GM19193 (cell line): Measurements from ENCODE around the gene APP.

Source experiments
- POLR2A ChIP-seq: IDR thresholded peaks from 4 replicates; pipeline ENCODE4 v1.6.1; 2011; ENCODE audit not compliant: insufficient read depth, insufficient read length; ENCODE audit errors: extremely low read depth

APP gene

GRCh38 chr21:25863747-25864146, 306.8 kb downstream of the APP start:
- no peak for TF ChIP-seq POLR2A

GRCh38 chr21:25863031-25863430, 307.5 kb downstream of the APP start:
- TF ChIP-seq POLR2A: no peak

GRCh38 chr21:25862596-25862995, 308.0 kb downstream of the APP start:
- TF ChIP-seq POLR2A: no peak

- no peak for TF ChIP-seq POLR2A
Measured at GRCh38 chr21:25862112-25862511, 308.5 kb downstream of the APP start.

GRCh38 chr21:25859235-25859929, 311.2 kb downstream of the APP start:
- TF ChIP-seq POLR2A: no peak

- no peak for TF ChIP-seq POLR2A
Measured at GRCh38 chr21:25858325-25858724, 312.2 kb downstream of the APP start.

- TF ChIP-seq POLR2A: no peak
Measured at GRCh38 chr21:25857308-25858074, 313.1 kb downstream of the APP start.

- no peak for TF ChIP-seq POLR2A
Measured at GRCh38 chr21:25855576-25855975, 315.0 kb downstream of the APP start.

GRCh38 chr21:25850126-25850842, 320.3 kb downstream of the APP start:
- no peak for TF ChIP-seq POLR2A

- TF ChIP-seq POLR2A: no peak
Measured at GRCh38 chr21:25848309-25848708, 322.3 kb downstream of the APP start.

GRCh38 chr21:25845729-25846256, 324.8 kb downstream of the APP start:
- TF ChIP-seq POLR2A: no peak

- TF ChIP-seq POLR2A: no peak
Measured at GRCh38 chr21:25842925-25843324, 327.6 kb downstream of the APP start.

GRCh38 chr21:25838809-25839208, 331.8 kb downstream of the APP start:
- no peak for TF ChIP-seq POLR2A

- TF ChIP-seq POLR2A: no peak
Measured at GRCh38 chr21:25837533-25838265, 332.9 kb downstream of the APP start.

GRCh38 chr21:25836396-25836795, 334.2 kb downstream of the APP start:
- TF ChIP-seq POLR2A: no peak
